Loucy (cell line): ENCODE measurements around the gene HSD3B7.

Source experiments
- CTCF ChIP-seq: fragments of 200-600 bp; sonication (generic); conservative IDR thresholded peaks from 2 replicates; pipeline ENCODE4 v1.5.1; 2014; ENCODE audit warnings: mild to moderate bottlenecking, antibody characterized with exemption, low read length
- EZH2phosphoT487 ChIP-seq: fragments of 200-600 bp; IDR thresholded peaks from 2 replicates; pipeline ENCODE4 v1.6.1; 2018; ENCODE audit warnings: antibody characterized with exemption, mild to moderate bottlenecking, moderate library complexity, borderline replicate concordance

- TF ChIP-seq CTCF (peak; percentile 53), EZH2phosphoT487 (no peak)
Observed at GRCh38 chr16:30949650-30950515, 35.1 kb upstream of the HSD3B7 start.
